ENCODE results near the gene FIZ1. TPM values are rescaled to one million over a fixed set of nuclear protein-coding genes. Genes with fewer than 3 reads are reported as not detected.
A peak's percentile ranks its signal among the peaks of the same experiment; 100 is the strongest.

Gene FIZ1
- total RNA-seq, 4 donors from 2014 or later = 8.3 to 17.3 (median 11.4) TPM

GRCh38 chr19:55613396-55613795, 14.1 kb upstream of the FIZ1 start:
- H3K9me3 ChIP-seq = no peaks in the 10 kb centered on the region
- DNase-seq (ENCODE audit: extremely low spot score) = no peak
- H3K27me3 ChIP-seq = no peaks in the 10 kb centered on the region
- H3K36me3 ChIP-seq = peaks cover 26 to 73% (median 60%) of the 10 kb centered on the region in 4 donors
- WGBS = 92% methylated on average over 22 of the region's 27 CpGs
- peaks cover 15 to 42% (median 27%) of the 10 kb centered on the region in 4 donors for H3K4me1 ChIP-seq
- no peak overlapping the region for H3K4me3 ChIP-seq
- no peak overlapping the region for H3K27ac ChIP-seq (replicated peaks in 1 of 4)
- intact Hi-C loops (cut with DNase I) = no loop called here
- TF ChIP-seq POLR2AphosphoS5 (IDR thresholded peaks at IDR 0.05) (no peak), EP300 (IDR thresholded peaks at IDR 0.05) (no peak), CTCF (IDR thresholded peaks at IDR 0.05) (no peak), POLR2A (IDR thresholded peaks at IDR 0.05; ENCODE audit: low read depth) (no peak)

- Histone ChIP-seq H3K27me3 (no peaks in the 10 kb centered on the region), H3K4me1 (peaks cover 19 to 54% (median 36%) of the 10 kb centered on the region in 4 donors), H3K9me3 (no peaks in the 10 kb centered on the region), H3K36me3 (peaks cover 26 to 65% (median 54%) of the 10 kb centered on the region in 4 donors), H3K4me3 (no peak overlapping the region), H3K27ac (replicated peaks in 1 of 4) (peak overlapping the region in 1 of 4 donors; percentile 16)
- TF ChIP-seq EP300 (IDR thresholded peaks at IDR 0.05) = no peak
- TF ChIP-seq POLR2AphosphoS5 (IDR thresholded peaks at IDR 0.05) = no peak
- no peak for TF ChIP-seq POLR2A (IDR thresholded peaks at IDR 0.05; ENCODE audit: low read depth)
- no peak for TF ChIP-seq CTCF (IDR thresholded peaks at IDR 0.05)
- intact Hi-C loops (cut with DNase I) = no loop called here
- no peak for DNase-seq (ENCODE audit: extremely low spot score)
- WGBS = 74% methylated on average over 3 of the region's 3 CpGs
These were observed 12.8 kb upstream of the FIZ1 start for GRCh38 chr19:55611983-55612645.

- TF ChIP-seq POLR2AphosphoS5 (IDR thresholded peaks at IDR 0.05) (no peak), EP300 (IDR thresholded peaks at IDR 0.05) (no peak), CTCF (IDR thresholded peaks at IDR 0.05) (no peak), POLR2A (IDR thresholded peaks at IDR 0.05; ENCODE audit: low read depth) (no peak)
- H3K4me1 ChIP-seq = peaks cover 26 to 61% (median 43%) of the 10 kb centered on the region in 4 donors
- H3K9me3 ChIP-seq = no peaks in the 10 kb centered on the region
- WGBS = 73% methylated on average over 11 of the region's 15 CpGs
- peaks cover 22 to 63% (median 47%) of the 10 kb centered on the region in 4 donors for H3K36me3 ChIP-seq
- no peaks in the 10 kb centered on the region for H3K27me3 ChIP-seq
- peak overlapping the region in 1 of 4 donors; percentile 16 for H3K27ac ChIP-seq (replicated peaks in 1 of 4)
- H3K4me3 ChIP-seq = no peak overlapping the region
- intact Hi-C loops (cut with DNase I) = no loop called here
- DNase-seq (ENCODE audit: extremely low spot score) = no peak
These were observed 12.1 kb upstream of the FIZ1 start for GRCh38 chr19:55611300-55611982.

GRCh38 chr19:55609326-55609725, 10.0 kb upstream of the FIZ1 start:
- H3K4me1 ChIP-seq = peaks cover 35 to 75% (median 57%) of the 10 kb centered on the region in 4 donors
- WGBS = 88% methylated on average over 5 of the region's 5 CpGs
- intact Hi-C loops (cut with DNase I) = no loop called here

More at GRCh38 chr19:55609326-55609725, 10.0 kb upstream of the FIZ1 start:
- TF ChIP-seq POLR2A (IDR thresholded peaks at IDR 0.05; ENCODE audit: low read depth) (no peak), EP300 (IDR thresholded peaks at IDR 0.05) (no peak), POLR2AphosphoS5 (IDR thresholded peaks at IDR 0.05) (no peak), CTCF (IDR thresholded peaks at IDR 0.05) (no peak)
- no peak overlapping the region for H3K27ac ChIP-seq (replicated peaks in 1 of 4)
- no peak overlapping the region for H3K4me3 ChIP-seq
- H3K9me3 ChIP-seq = no peaks in the 10 kb centered on the region
- no peaks in the 10 kb centered on the region for H3K27me3 ChIP-seq
- peaks cover 5 to 41% (median 28%) of the 10 kb centered on the region in 4 donors for H3K36me3 ChIP-seq
- DNase-seq (ENCODE audit: extremely low spot score) = no peak

Data from esophagus muscularis mucosa (tissue), 4 donors.